GM13976 (cell line): ENCODE data around the gene LEFTY1.
"Not testable (repeated sequence)": the region's sequence is repeated elsewhere in the genome, so short reads cannot be mapped to it uniquely, and the experiment has no call there.

ENCODE experiments used
- DNase-seq: peaks from one replicate; pipeline ENCODE4 v3.0.0; 2012; ENCODE audit warnings: low spot score
- CTCF ChIP-seq: IDR thresholded peaks from 2 replicates; pipeline ENCODE4 v1.5.1; 2012; ENCODE audit warnings: borderline replicate concordance, mild to moderate bottlenecking; ENCODE audit not compliant: insufficient read depth; ENCODE audit errors: extremely low read depth, missing control alignments, control extremely low read depth
- in situ Hi-C: fragments of 300-500 bp; cut with MboI; formaldehyde crosslinking; loops from one replicate; pipeline ENCODE4 v1.12.0; 2022; ENCODE audit warnings: low sequenced_read_pairs, mixed read lengths, inconsistent platforms; ENCODE audit not compliant: unreplicated experiment

The LEFTY1 gene

GRCh38 chr1:225838793-225839192, 50.2 kb downstream of the LEFTY1 start:
- in situ Hi-C loops: no loop called here
- no peak for TF ChIP-seq CTCF
- DNase-seq: no peak

- DNase-seq, in situ Hi-C loops: not testable (repeated sequence)
Measured at GRCh38 chr1:225836296-225836695, 52.6 kb downstream of the LEFTY1 start.
